Fibroblast of gingiva (primary cell): ENCODE data around the gene FRMD7.
"Not testable (repeated sequence)": the region's sequence is repeated elsewhere in the genome, so short reads cannot be mapped to it uniquely, and the experiment has no call there.

Source experiments
- DNase-seq: peaks from one replicate; pipeline ENCODE4 v3.0.0-alpha.2; 2011; ENCODE audit warnings: low read depth

The FRMD7 gene

DNA sequence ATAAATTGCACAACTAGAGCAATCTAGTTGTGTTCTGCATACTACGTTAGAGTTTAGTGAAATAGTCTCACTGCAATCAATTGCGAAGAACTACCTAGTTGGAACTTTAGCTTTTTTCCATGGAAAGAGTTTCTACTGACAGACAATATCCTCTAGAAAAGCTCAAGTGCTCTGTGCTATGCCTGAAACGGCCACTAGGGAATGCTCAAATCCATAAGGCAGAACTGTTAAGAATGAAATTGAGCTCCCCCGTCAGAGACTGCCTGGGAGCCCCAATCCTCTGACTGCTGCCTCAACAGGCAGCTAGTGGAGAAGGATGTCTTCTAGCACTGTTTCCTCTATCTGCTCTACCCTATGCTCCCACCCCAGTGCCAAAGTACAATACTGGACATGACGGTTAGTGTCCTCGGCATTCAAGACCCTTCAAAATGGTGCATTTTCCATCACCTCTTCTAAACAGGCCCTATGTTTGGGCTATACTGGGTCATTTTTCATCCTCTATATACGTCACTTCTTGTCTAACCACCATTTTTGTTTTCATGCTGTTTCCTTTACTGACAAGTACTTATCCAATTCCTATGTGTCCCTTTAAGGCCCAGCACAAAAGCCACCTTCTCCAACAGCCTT, 35.3 kb downstream of the FRMD7 start:
- DNase-seq = peak; percentile 57

- no peak for DNase-seq
Observed at GRCh38 chrX:132090403-132091159, 37.2 kb downstream of the FRMD7 start.

GRCh38 chrX:132088864-132089263, 39.0 kb downstream of the FRMD7 start:
- DNase-seq = no peak

- DNase-seq = no peak
Observed at GRCh38 chrX:132086672-132087071, 41.1 kb downstream of the FRMD7 start.

DNA sequence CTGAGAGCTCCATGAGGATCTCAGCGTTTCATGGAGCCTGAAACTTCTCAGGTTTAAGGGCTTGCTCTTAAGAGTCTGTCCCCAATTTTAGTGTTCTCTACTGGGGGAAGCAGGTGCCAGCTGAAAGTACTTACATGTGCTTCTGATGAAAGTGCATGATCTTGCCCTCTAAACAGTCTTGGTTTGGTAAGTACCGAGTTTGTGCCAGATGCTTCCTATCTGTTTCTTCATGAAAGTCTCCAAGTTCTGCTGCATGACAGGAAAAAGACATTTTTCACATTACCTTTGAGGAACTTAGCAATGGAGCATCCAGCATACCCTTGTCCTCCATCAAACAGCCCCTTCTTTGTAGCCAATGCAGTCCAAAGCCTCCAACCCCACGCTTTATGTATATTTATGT, 42.0 kb downstream of the FRMD7 start:
- DNase-seq = no peak

DNA sequence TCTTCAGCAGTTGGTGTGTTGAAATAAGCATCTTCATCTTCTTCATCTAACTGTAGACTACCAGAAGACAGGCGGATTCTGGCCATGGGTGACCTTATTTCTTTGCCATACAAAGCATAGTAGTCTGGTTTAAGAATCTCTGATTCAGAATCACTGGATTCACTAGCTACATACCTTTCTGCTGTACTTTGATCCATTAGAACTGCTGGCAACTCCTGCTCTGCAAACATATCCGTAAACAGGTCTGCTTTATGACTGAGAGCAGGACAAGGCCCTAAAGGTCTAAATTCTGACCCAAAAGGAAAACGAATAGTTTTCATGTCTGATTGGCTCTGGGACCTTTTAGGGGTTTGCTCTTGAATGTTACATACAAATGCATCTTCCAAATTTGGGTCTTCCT, 49.9 kb downstream of the FRMD7 start:
- no peak for DNase-seq

- DNase-seq = no peak
Observed at GRCh38 chrX:132077414-132077813, 50.4 kb downstream of the FRMD7 start.

GRCh38 chrX:132071254-132071653, 56.6 kb downstream of the FRMD7 start:
- DNase-seq = peak; percentile 0

DNA sequence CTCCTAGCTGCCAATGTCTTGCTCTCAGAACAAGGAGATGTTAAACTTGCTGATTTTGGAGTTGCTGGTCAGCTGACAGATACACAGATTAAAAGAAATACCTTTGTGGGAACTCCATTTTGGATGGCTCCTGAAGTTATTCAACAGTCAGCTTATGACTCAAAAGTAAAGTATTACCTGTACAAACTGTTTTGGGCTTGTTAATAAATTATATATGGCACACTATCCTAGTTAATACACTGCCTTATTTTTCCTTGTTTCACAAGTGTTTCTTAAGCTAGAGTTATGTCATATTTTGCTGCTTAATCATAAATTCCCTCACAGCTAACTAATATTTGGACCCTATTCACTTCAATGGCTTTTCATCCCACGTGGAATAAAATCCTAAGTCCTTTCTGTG, 59.4 kb downstream of the FRMD7 start:
- no peak for DNase-seq

DNA sequence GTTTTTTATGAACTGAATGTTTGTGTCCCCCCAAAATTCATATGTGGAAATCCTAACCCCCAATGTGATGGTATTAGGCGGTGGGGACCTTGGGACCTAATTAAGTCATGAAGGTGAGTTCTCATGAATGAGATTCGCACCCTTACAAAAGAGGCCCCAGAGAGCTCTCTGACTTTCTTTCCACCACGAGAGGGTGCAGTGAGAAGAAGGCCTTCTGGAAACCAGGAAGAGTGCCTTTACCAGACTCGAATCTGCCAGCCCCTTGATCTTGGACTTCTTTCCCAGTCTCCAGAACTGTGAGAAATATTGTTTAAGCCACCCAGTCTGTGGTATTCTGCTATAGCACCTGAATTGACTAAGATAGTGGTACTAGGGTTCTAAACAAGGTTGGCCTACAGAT, 64.0 kb downstream of the FRMD7 start:
- no peak for DNase-seq

DNA sequence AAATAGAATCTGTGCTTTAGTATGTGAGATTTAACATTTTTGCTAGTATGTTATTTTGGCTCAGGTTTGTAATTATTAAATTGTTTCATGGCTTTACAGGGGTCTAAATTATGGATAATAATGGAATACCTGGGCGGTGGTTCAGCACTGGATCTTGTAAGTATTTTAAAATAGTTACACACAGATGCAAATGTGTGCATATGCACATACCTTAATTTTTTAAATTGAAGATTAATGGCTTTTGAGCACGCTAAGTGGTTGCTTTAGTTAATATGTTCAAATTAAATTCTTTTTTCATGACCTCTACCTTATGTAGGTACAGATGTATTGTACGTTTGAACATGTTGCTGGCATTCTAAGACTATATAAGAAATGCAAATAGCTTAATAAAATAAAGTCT, 64.5 kb downstream of the FRMD7 start:
- DNase-seq = no peak

GRCh38 chrX:132059973-132060540, 67.8 kb downstream of the FRMD7 start:
- DNase-seq = no peak

DNA sequence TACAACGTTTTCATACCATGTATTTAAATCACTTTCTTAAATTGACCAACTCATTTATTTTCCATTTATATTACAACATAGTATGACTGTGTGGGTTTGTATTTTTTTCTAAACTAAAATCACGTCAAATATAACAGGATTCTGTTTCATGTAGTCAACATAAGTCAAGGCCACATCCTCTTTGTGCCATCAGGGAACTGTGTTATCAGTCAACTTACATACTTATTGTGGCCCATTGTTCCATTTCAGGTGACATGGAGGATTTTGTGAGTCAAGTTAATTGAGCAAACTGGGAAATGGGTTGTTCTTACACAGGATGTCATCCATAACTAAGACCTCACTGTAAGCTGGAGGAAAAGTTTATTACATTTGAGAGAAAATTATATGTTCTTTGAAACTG, 68.8 kb downstream of the FRMD7 start:
- DNase-seq = no peak

DNA sequence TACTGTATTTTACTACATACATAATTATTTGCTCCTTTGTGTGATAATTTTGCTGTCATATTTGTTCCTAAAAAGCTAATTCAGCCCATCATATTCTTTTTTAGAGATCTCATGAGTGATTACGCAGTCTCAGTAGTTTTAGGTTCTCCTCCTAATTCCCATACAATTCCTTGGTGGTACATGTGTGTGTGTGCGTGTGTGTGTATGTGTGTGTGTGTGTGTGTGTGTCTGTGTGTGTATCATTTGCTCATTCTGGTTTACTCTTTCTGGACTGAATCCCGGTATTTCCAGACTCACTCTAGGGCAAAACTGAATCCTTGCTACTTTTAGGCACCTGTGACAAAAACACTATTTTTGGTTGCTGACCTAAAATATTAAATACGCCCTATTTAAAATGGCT, 69.8 kb downstream of the FRMD7 start:
- DNase-seq = no peak

GRCh38 chrX:132051778-132052177, 76.0 kb downstream of the FRMD7 start:
- DNase-seq = not testable (repeated sequence)

DNA sequence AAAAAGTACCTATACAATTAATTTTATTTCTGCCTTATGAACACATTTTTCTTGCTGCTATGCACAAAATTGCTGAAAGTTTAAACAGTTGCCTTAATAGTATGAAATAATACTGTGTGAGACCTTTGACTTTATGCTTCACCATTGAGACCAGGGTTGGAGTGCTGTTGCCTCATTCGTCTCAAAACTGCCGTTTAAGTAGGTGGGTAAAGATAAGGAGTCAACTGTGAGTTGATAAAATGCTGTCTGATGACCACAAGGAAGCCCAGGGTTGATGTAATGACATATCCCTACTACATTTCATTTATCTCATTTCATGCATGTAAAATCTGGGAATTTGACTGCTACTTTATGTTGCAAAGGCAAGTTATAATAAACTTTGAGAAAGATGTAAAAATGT, 81.3 kb downstream of the FRMD7 start:
- no peak for DNase-seq

- no peak for DNase-seq
Observed at GRCh38 chrX:132045456-132045855, 82.4 kb downstream of the FRMD7 start.

GRCh38 chrX:132044953-132045352, 82.9 kb downstream of the FRMD7 start:
- DNase-seq = no peak

DNA sequence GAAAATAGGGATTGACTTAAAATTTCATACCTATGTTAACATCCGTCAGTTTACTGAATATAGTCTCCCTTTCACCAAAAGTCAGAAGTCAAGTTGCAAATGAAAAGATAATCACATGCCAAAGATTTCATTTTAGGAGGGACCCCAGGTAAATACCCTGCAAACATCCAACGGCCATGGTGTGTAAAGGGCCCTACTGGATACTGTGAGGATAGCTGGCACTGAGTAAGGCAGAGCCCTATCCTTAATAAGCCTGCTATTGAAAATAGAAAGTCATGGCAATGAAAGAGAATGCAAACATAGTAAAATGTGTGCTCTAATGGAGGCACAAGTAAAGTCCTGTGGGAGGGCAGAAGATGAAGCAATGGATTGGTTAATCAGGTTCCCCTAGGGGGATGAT, 83.8 kb downstream of the FRMD7 start:
- no peak for DNase-seq

GRCh38 chrX:132041015-132041414, 86.8 kb downstream of the FRMD7 start:
- DNase-seq = no peak

DNA sequence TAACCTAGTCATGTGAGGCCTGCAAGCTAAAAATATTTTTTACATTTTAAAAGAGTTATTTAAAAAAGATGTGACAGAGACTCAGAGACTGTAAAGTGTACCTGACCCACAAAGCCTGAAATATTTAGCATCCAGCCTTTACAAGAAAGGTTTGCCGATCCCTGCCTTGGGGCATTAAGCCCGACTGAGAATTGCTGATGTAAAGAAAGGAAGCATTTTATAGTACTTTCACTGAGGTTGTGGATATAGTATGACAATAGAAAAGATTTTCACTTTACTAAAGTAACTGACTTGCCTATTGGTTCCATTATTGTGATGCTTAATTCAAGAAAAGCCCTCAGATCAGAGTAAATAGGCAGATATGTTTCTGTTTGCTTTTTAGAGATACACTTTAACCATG, 87.8 kb downstream of the FRMD7 start:
- no peak for DNase-seq

DNA sequence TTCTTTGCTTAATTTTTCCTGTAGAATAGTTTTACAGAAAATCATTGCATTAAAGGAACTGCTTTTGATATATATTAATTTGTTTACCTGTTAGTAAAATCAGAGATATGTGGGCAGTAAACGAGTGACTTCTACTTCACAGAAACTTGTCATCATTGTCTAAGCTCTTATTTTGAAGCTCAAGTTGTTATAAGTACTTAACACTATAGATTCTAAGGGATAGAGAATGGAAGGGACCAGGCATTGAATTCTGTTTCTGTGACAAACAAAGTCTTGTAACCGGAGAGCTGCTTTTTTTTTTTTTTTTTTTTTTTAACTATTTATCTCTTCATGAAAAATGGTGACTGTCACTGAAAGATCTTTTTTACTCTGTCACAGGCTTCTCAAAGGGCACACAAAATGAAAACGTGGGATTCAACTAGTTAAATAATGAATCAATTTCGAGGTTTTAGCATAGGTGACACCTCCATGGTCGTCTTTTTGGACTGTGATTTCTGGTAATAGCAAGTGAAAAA, 90.3 kb downstream of the FRMD7 start:
- no peak for DNase-seq

- no peak for DNase-seq
Observed at GRCh38 chrX:132034648-132035047, 93.2 kb downstream of the FRMD7 start.
